AG10803 (cell line): ENCODE measurements around the gene TMEM178B.

ENCODE experiments used
- DNase-seq: peaks from one replicate; pipeline ENCODE4 v3.0.0; 2010; ENCODE audit warnings: low read depth
- H3K4me3 ChIP-seq: 2 replicates; pipeline ENCODE4 v1.5.1; 2011; ENCODE audit warnings: mild to moderate bottlenecking, low read length, control low read depth
- CTCF ChIP-seq: conservative IDR thresholded peaks from 2 replicates; pipeline ENCODE4 v1.5.1; 2011; ENCODE audit warnings: mild to moderate bottlenecking, low read length, control low read depth, inconsistent platforms

TMEM178B gene

GRCh38 chr7:141417506-141417905 lies 343.6 kb downstream of the TMEM178B start:
- no peak for DNase-seq
- no peak for TF ChIP-seq CTCF
- H3K4me3 ChIP-seq, result no peak overlapping the region

- no peak for TF ChIP-seq CTCF
- no peak for DNase-seq
- no peak overlapping the region for H3K4me3 ChIP-seq
Measured at GRCh38 chr7:141418066-141418465, 344.2 kb downstream of the TMEM178B start.

- no peak for TF ChIP-seq CTCF
- no peak overlapping the region for H3K4me3 ChIP-seq
- DNase-seq, result no peak
Measured at GRCh38 chr7:141421306-141421705, 347.4 kb downstream of the TMEM178B start.

- DNase-seq, result no peak
- TF ChIP-seq CTCF, result no peak
- H3K4me3 ChIP-seq, result no peak overlapping the region
Measured at GRCh38 chr7:141427134-141427533, 353.3 kb downstream of the TMEM178B start.

- no peak overlapping the region for H3K4me3 ChIP-seq
- no peak for DNase-seq
- TF ChIP-seq CTCF, result no peak
Measured at GRCh38 chr7:141430455-141431139, 356.7 kb downstream of the TMEM178B start.

- H3K4me3 ChIP-seq, result no peak overlapping the region
- no peak for TF ChIP-seq CTCF
- no peak for DNase-seq
Measured at GRCh38 chr7:141431140-141431479, 357.2 kb downstream of the TMEM178B start.

GRCh38 chr7:141431711-141432110 lies 357.8 kb downstream of the TMEM178B start:
- TF ChIP-seq CTCF, result no peak
- DNase-seq, result no peak

More at GRCh38 chr7:141431711-141432110, 357.8 kb downstream of the TMEM178B start:
- H3K4me3 ChIP-seq, result no peak overlapping the region
